HAP-1 (cell line): ENCODE results near the gene FGF3.

Source experiments
- DNase-seq, 2 experiments: peaks; one replicate each; pipeline ENCODE4 v3.0.0-alpha.2; 2016 to 2020; ENCODE audit warnings: low spot score in 2 of 2
- H3K27me3 ChIP-seq: fragments of 250-450 bp; sonication (Bioruptor Pico); 2 replicates; pipeline ENCODE4 v1.5.1; 2020; ENCODE audit warnings: low read depth, mild to moderate bottlenecking, moderate library complexity
- H3K36me3 ChIP-seq: fragments of 250-450 bp; sonication (Bioruptor Pico); replicated peaks from 2 replicates; pipeline ENCODE4 v1.5.1; 2020; ENCODE audit warnings: mild to moderate bottlenecking
- H3K4me1 ChIP-seq: fragments of 250-450 bp; sonication (Bioruptor Pico); 2 replicates; pipeline ENCODE4 v1.5.1; 2020; ENCODE audit warnings: mild to moderate bottlenecking
- H3K4me3 ChIP-seq: fragments of 250-450 bp; sonication (Bioruptor Pico); 2 replicates; pipeline ENCODE4 v1.5.1; 2020; ENCODE audit warnings: mild to moderate bottlenecking, moderate library complexity
- H3K9me3 ChIP-seq: fragments of 250-450 bp; sonication (Bioruptor Pico); 2 replicates; pipeline ENCODE4 v1.5.1; 2020; ENCODE audit warnings: mild to moderate bottlenecking, moderate library complexity
- in situ Hi-C: fragments of 300-500 bp; cut with MboI; formaldehyde crosslinking; loops from 3 replicates; pipeline ENCODE4 v1.14.3; 2020; ENCODE audit warnings: low sequenced_read_pairs, inconsistent platforms, mixed read lengths

Gene FGF3

DNA sequence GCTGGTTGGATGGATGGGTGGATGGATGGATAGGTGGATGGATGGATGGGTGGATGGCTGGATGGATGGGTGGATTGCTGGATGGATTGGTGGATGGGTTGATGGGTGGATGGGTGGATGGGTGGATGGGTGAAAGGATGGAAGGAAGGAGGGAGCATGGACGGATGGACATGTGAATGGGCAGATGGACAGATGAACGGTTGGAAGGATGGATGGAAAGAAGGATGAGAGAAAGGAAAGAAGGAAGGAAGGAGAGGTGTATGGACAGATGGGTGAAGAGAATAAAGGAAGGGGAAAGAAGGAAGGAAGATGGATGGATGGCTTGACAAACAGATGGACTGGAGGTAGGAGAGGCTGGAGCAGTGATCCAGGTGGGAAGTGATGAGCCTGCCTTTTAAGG is 5.4 kb downstream of the FGF3 start:
- Histone ChIP-seq H3K27me3 (peaks cover 37% of the 10 kb centered on the region), H3K4me1 (no peaks in the 10 kb centered on the region), H3K9me3 (no peaks in the 10 kb centered on the region), H3K4me3 (no peak overlapping the region), H3K36me3 (no peaks in the 10 kb centered on the region)
- in situ Hi-C loops = no loop called here
- no peak for DNase-seq

DNA sequence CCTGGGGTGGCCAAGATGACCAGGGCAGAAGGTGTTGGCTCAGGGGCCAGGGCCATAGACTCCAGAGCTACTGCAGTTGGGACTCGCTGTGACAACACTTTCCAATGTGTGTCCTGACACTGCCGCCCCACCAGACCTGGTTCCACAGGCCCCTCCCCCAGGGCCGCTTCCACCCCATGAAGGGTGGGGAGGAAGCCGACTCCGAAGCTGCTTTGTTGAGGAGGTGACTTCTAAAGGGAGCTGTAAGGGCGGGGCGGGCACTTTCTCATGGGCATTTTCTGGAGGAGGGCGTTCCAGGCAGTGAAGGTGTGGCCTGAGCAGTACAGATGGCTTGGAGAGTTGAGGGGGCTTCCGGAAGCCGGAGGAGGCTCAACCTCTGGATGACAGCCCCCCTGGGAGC is 6.3 kb downstream of the FGF3 start:
- H3K36me3 ChIP-seq = no peaks in the 10 kb centered on the region
- peaks cover 39% of the 10 kb centered on the region for H3K27me3 ChIP-seq
- DNase-seq = no peak
- no peaks in the 10 kb centered on the region for H3K9me3 ChIP-seq
- no peaks in the 10 kb centered on the region for H3K4me1 ChIP-seq
- in situ Hi-C loops = no loop called here
- H3K4me3 ChIP-seq = no peak overlapping the region

DNA sequence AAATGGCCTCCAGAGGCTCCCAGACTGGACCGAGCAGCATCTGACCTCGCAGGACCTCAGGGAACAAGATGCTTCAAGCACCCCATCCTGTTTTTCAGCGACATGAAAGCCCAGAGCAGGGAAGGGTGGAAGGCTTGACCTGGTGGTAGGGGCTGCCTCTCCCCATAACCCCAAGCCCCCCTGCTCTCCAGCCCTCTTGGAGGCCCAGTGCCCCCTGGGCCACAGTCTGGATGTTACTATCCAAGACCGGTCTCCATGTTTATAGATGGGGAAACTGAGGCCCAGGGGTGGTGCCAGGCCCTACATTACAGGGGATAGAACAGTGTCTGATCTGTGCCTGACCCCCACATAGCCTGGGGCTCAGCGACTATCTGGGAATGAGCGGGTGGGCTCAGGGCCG is 7.0 kb downstream of the FGF3 start:
- H3K36me3 ChIP-seq = no peaks in the 10 kb centered on the region
- H3K9me3 ChIP-seq = no peaks in the 10 kb centered on the region
- no peaks in the 10 kb centered on the region for H3K4me1 ChIP-seq
- in situ Hi-C loops = no loop called here
- H3K4me3 ChIP-seq = no peak overlapping the region
- H3K27me3 ChIP-seq = peaks cover 34% of the 10 kb centered on the region
- no peak for DNase-seq

- Histone ChIP-seq H3K4me1 (no peaks in the 10 kb centered on the region), H3K36me3 (no peaks in the 10 kb centered on the region), H3K9me3 (no peaks in the 10 kb centered on the region), H3K27me3 (peaks cover 26% of the 10 kb centered on the region), H3K4me3 (no peak overlapping the region)
- no peak for DNase-seq
- in situ Hi-C loops = no loop called here
Observed at GRCh38 chr11:69811431-69811830, 7.8 kb downstream of the FGF3 start.

DNA sequence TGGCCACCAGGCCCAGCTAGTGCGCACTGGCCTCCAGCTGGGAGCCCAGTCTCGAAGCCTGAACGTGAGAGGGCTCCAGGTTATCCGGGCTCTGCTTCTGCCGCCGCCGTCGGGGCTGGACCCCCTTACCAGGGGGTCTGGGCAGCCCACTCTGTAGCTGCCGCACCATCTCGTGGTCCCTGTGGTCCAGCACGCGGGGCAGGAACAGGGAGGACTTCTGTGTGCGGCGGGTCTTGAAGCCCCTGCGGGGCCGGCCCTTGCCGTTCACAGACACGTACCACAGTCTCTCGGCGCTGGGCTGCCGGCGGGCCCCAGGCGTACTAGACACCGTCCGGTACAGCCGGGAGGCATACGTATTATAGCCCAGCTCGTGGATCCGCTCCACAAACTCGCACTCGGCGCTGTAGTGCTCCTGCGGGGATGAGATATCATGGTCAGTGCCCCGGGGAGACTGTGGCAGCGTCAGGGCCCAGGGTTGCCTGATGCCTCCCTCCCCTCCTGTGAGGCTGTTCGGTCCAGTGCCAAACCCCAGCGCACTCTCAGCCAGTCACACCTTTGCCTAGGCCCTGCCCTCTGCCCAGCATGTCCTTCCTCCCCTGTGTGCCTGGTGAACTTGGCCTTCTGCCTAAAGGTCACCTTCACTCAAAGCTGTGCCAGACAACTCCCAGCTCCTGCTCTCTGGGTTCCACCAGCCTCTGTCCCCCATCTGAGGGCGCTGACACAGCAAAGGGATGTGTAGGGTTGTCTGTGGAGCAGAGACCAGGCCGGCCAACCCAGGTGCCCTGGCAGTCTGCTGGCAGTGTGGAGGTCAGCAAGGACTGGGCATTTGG is 8.7 kb downstream of the FGF3 start:
- H3K4me3 ChIP-seq = no peak overlapping the region
- DNase-seq = no peak
- no peaks in the 10 kb centered on the region for H3K4me1 ChIP-seq
- no peaks in the 10 kb centered on the region for H3K36me3 ChIP-seq
- in situ Hi-C loops = no loop called here
- no peaks in the 10 kb centered on the region for H3K9me3 ChIP-seq
- peaks cover 20% of the 10 kb centered on the region for H3K27me3 ChIP-seq

GRCh38 chr11:69808667-69809086 is 10.5 kb downstream of the FGF3 start:
- Histone ChIP-seq H3K4me3 (no peak overlapping the region), H3K36me3 (no peaks in the 10 kb centered on the region), H3K9me3 (no peaks in the 10 kb centered on the region), H3K27me3 (peaks cover 20% of the 10 kb centered on the region), H3K4me1 (no peaks in the 10 kb centered on the region)
- no peak for DNase-seq
- in situ Hi-C loops = no loop called here

- DNase-seq = no peak
- in situ Hi-C loops = no loop called here
- Histone ChIP-seq H3K27me3 (peaks cover 20% of the 10 kb centered on the region), H3K9me3 (no peaks in the 10 kb centered on the region), H3K4me3 (no peak overlapping the region), H3K36me3 (no peaks in the 10 kb centered on the region), H3K4me1 (no peaks in the 10 kb centered on the region)
Observed at GRCh38 chr11:69807106-69807815, 12.0 kb downstream of the FGF3 start.

- Histone ChIP-seq H3K27me3 (peaks cover 19% of the 10 kb centered on the region), H3K4me1 (no peaks in the 10 kb centered on the region), H3K4me3 (no peak overlapping the region), H3K36me3 (no peaks in the 10 kb centered on the region), H3K9me3 (no peaks in the 10 kb centered on the region; the same call in 1 of the 2 replicates)
- in situ Hi-C loops = no loop called here
- no peak for DNase-seq
Observed at GRCh38 chr11:69804769-69805508, 14.3 kb downstream of the FGF3 start.

DNA sequence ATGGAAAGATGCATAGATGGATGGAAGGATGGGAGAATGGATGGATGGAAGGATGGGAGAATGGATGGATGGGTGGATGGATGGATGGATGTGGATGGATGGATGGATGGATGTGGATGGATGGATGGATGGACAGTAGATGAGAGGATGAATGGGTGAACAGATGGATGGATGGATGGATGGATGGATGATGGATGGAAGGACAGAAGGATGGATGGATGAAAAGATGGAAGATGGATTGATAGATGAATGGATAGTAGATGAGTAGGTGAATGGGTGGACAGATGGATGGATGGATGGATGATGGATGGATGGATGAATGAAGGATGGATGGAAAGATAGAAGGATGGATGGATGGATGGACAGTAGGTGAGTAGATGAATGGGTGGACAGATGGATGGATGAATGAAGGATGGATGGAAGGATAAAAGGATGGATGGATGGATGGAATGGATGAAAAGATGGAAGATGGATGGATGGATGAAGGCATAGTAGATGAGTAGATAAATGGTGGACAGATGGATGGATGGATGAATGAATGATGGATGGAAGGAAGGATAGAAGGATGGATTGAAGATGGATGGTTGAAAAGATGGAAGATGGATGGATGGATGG is 15.5 kb downstream of the FGF3 start:
- Histone ChIP-seq H3K9me3 (no peaks in the 10 kb centered on the region; the same call in 1 of the 2 replicates), H3K4me1 (no peaks in the 10 kb centered on the region), H3K4me3 (no peak overlapping the region), H3K27me3 (peaks cover 9% of the 10 kb centered on the region), H3K36me3 (no peaks in the 10 kb centered on the region)
- DNase-seq = no peak
- in situ Hi-C loops = no loop called here

- Histone ChIP-seq H3K27me3 (peaks cover 3% of the 10 kb centered on the region; the same call in 1 of the 2 replicates), H3K4me3 (no peak overlapping the region), H3K36me3 (no peaks in the 10 kb centered on the region), H3K4me1 (no peaks in the 10 kb centered on the region), H3K9me3 (no peaks in the 10 kb centered on the region; the same call in 1 of the 2 replicates)
- no peak for DNase-seq
- in situ Hi-C loops = no loop called here
Observed at GRCh38 chr11:69803022-69803421, 16.2 kb downstream of the FGF3 start.

DNA sequence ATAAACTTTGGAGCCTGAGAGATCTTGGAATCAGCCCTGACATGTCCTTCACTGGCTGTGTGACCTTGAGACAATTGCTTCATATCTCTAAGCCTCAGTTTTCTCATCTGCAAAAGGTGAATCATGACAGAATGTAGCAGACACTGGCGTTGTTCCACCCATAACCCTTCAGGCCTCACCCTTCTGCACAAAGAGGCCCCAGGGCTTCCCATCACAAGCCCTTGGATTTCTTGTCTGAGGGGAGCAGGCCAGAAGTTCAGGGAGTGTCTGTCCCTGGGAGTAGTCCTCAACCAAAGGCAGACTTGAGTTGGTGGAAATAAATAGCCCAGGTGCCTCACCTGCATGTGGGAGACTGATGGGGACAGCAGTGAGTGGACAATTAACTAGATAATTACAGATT is 16.6 kb downstream of the FGF3 start:
- Histone ChIP-seq H3K4me1 (no peaks in the 10 kb centered on the region), H3K36me3 (no peaks in the 10 kb centered on the region), H3K4me3 (no peak overlapping the region), H3K9me3 (no peaks in the 10 kb centered on the region; the same call in 1 of the 2 replicates), H3K27me3 (no peaks in the 10 kb centered on the region; the same call in 1 of the 2 replicates)
- no peak for DNase-seq
- in situ Hi-C loops = no loop called here

DNA sequence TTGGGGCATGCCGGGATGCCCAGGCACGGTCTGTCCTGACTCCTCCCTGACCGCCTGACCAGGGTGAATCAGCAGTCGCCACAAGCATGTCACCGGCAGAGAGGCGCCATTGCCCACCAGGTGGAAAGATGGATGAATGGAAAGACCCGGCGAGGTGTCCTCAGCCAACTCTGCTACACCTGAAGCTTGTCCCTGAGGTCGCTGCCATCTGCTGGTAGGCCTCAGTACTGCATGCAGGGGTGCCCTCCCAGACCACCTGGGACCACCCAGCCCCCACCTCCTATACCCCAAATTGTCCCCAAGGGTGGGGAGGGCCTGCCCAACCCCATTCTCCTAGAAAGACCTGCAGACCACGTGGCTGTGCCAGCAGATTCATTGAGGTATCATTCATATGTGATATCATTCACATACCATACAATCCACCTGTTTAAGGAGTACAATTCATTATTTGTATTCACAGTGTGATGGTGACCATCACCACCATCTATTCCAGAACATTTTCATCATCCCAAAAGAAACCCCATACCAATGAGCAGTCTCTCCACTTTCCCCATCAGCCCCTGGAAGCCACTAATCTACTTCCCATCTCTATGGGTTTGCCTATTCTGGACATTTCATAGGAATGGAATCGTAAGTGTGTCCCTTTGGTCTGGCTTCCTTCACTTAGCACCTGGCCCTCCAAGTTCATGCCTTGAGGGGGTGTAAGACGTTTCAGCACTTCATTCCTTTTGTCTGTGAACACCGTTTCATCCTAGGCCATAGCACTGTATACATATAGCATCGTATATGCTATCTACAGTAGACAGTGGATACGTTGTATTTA is 17.5 kb downstream of the FGF3 start:
- DNase-seq = peak in 1 of 2 experiments; percentile 79
- in situ Hi-C loops = no loop called here

GRCh38 chr11:69800278-69800677 is 18.9 kb downstream of the FGF3 start:
- DNase-seq = no peak
- Histone ChIP-seq H3K36me3 (no peaks in the 10 kb centered on the region), H3K9me3 (no peaks in the 10 kb centered on the region; the same call in 1 of the 2 replicates), H3K4me3 (no peak overlapping the region), H3K27me3 (no peaks in the 10 kb centered on the region), H3K4me1 (no peaks in the 10 kb centered on the region)
- in situ Hi-C loops = no loop called here

More for the DNA sequence above, 17.5 kb downstream of the FGF3 start:
- Histone ChIP-seq H3K36me3 (no peaks in the 10 kb centered on the region), H3K4me1 (no peaks in the 10 kb centered on the region), H3K9me3 (no peaks in the 10 kb centered on the region; the same call in 1 of the 2 replicates), H3K27me3 (no peaks in the 10 kb centered on the region), H3K4me3 (no peak overlapping the region)
